A549 (cell line): ENCODE data around the gene C2CD4C. TPM values are rescaled to one million over a fixed set of nuclear protein-coding genes. Genes with fewer than 3 reads are reported as not detected.
"Not testable (repeated sequence)": the region's sequence is repeated elsewhere in the genome, so short reads cannot be mapped to it uniquely, and the experiment has no call there.

Source experiments
- ATAC-seq, 2 experiments: fragments of 200-7000 bp in 1 of 2; fragments of >200 bp in 1 of 2; cut with Nextera tagmentation in 1 of 2; cut with Tn5 transposase in 1 of 2; 3 replicates each; pipeline versions ENCODE4 v1.8.0 to v1.9.1; 2018 to 2020; ENCODE audit warnings: mild to moderate bottlenecking in 1 of 2, moderate library complexity in 1 of 2
- CTCF ChIA-PET: fragments of 300-600 bp; sonication (Branson Sonifier 250); formaldehyde crosslinking; extraction: SDS; loops from one replicate; lab custom pipeline; 2021; ENCODE audit warnings: antibody characterized with exemption, inconsistent platforms; lab: Yijun Ruan, JAX
- POLR2A ChIA-PET: fragments of 350-600 bp; formaldehyde crosslinking; extraction: SDS; loops from one replicate; lab custom pipeline; 2021; ENCODE audit warnings: antibody characterized with exemption, inconsistent platforms; lab: Yijun Ruan, JAX
- DNase-seq, 2 experiments: peaks; one replicate each; pipeline versions ENCODE4 v3.0.0 to v3.0.0-alpha.2; 2011 to 2016; ENCODE audit warnings: low read depth in 1 of 2, low spot score in 1 of 2
- FAIRE-seq: peaks from 2 replicates; lab custom pipeline; 2011; peaks lifted over from hg19 to GRCh38; lab: Jason Lieb, UNC
- H3K27ac ChIP-seq, 2 experiments: fragments of >200 bp; sonication (Bioruptor Twin); formaldehyde crosslinking; 3 replicates each; pipeline ENCODE4 v1.5.1; 2016 to 2017
- H3K4me1 ChIP-seq: fragments of >200 bp; sonication (Bioruptor Twin); formaldehyde crosslinking; 3 replicates; pipeline ENCODE4 v1.6.1; 2016
- H3K4me2 ChIP-seq: fragments of >200 bp; sonication (Bioruptor Twin); formaldehyde crosslinking; 3 replicates; pipeline ENCODE4 v1.6.1; 2016
- H3K4me3 ChIP-seq: fragments of >200 bp; sonication (Bioruptor Twin); formaldehyde crosslinking; 3 replicates; pipeline ENCODE4 v1.5.1; 2016
- H3K9me3 ChIP-seq: fragments of >200 bp; sonication (Bioruptor Twin); formaldehyde crosslinking; 3 replicates; pipeline ENCODE4 v1.6.1; 2016
- BHLHE40 ChIP-seq: IDR thresholded peaks from 2 replicates; pipeline ENCODE4 v1.6.1; 2012; ENCODE audit warnings: low read depth, low read length, inconsistent platforms
- CBX2 ChIP-seq: fragments of 200-600 bp; sonication (generic); IDR thresholded peaks from 2 replicates; pipeline ENCODE4 v1.6.1; 2016; ENCODE audit warnings: low read depth, mild to moderate bottlenecking, borderline replicate concordance
- CBX8 ChIP-seq: fragments of 200-600 bp; sonication (generic); IDR thresholded peaks from 2 replicates; pipeline ENCODE4 v1.6.1; 2016
- CEBPB ChIP-seq, 2 experiments: fragments of >200 bp in 1 of 2; sonication (Bioruptor Twin) in 1 of 2; formaldehyde crosslinking in 1 of 2; IDR thresholded peaks; 2 replicates each; pipeline ENCODE4 v1.6.1; 2012 to 2016
- CTCF ChIP-seq: fragments of >200 bp; sonication (Bioruptor Twin); formaldehyde crosslinking; IDR thresholded peaks from 3 replicates; pipeline ENCODE4 v1.5.1; 2016
- EHF ChIP-seq: fragments of 250-450 bp; sonication (Bioruptor Pico); IDR thresholded peaks from 2 replicates; pipeline ENCODE4 v1.5.0; 2020; ENCODE audit warnings: mild to moderate bottlenecking
- EHMT2 ChIP-seq: fragments of 200-600 bp; sonication (generic); IDR thresholded peaks from 2 replicates; pipeline ENCODE4 v1.6.1; 2016; ENCODE audit warnings: antibody characterized with exemption, low read depth, mild to moderate bottlenecking, moderate library complexity
- ELK1 ChIP-seq: fragments of 150-350 bp; IDR thresholded peaks from 2 replicates; pipeline ENCODE4 v1.6.1; 2014; ENCODE audit warnings: low read depth, mild to moderate bottlenecking, low read length
- ESRRA ChIP-seq: fragments of 150-350 bp; IDR thresholded peaks from 2 replicates; pipeline ENCODE4 v1.6.1; 2014; ENCODE audit warnings: mild to moderate bottlenecking, low read length, borderline replicate concordance
- FOSB ChIP-seq: fragments of 250-450 bp; sonication (Bioruptor Pico); IDR thresholded peaks from 2 replicates; pipeline ENCODE4 v1.5.0; 2020; ENCODE audit warnings: mild to moderate bottlenecking, moderate library complexity
- FOSL2 ChIP-seq, 2 experiments: fragments of 450-650 bp in 1 of 2; fragments of >200 bp in 1 of 2; sonication (Bioruptor Twin) in 1 of 2; formaldehyde crosslinking; IDR thresholded peaks; 2 replicates each; pipeline versions ENCODE4 v1.5.0 to v1.6.1; 2016 to 2020; ENCODE audit warnings: mild to moderate bottlenecking in 1 of 2, moderate library complexity in 1 of 2
- FOXS1 ChIP-seq: fragments of 250-450 bp; sonication (Bioruptor Pico); IDR thresholded peaks from 2 replicates; pipeline ENCODE4 v1.5.0; 2020; ENCODE audit warnings: mild to moderate bottlenecking, moderate library complexity
- HOXA7 ChIP-seq: fragments of 250-450 bp; sonication (Bioruptor Pico); IDR thresholded peaks from 2 replicates; pipeline ENCODE4 v1.5.0; 2020; ENCODE audit warnings: mild to moderate bottlenecking, moderate library complexity
- HOXB13 ChIP-seq: fragments of 250-450 bp; sonication (Bioruptor Pico); IDR thresholded peaks from 2 replicates; pipeline ENCODE4 v1.5.0; 2020; ENCODE audit warnings: low read depth, mild to moderate bottlenecking, moderate library complexity
- JUNB ChIP-seq: fragments of >200 bp; sonication (Bioruptor Twin); formaldehyde crosslinking; IDR thresholded peaks from 2 replicates; pipeline ENCODE4 v1.6.1; 2016
- KDM1A ChIP-seq: fragments of 200-600 bp; sonication (generic); IDR thresholded peaks from 2 replicates; pipeline ENCODE4 v1.6.1; 2016; ENCODE audit warnings: low read depth, mild to moderate bottlenecking
- NR3C1 ChIP-seq: fragments of >200 bp; sonication (Bioruptor Twin); formaldehyde crosslinking; IDR thresholded peaks from 3 replicates; pipeline ENCODE4 v1.6.1; 2017
- PHF8 ChIP-seq: fragments of 200-600 bp; sonication (generic); IDR thresholded peaks from 2 replicates; pipeline ENCODE4 v1.6.1; 2016; ENCODE audit warnings: low read depth, mild to moderate bottlenecking, antibody characterized with exemption, moderate library complexity, borderline replicate concordance
- RAD21 ChIP-seq, 2 experiments: fragments of >200 bp in 1 of 2; sonication (Bioruptor Twin) in 1 of 2; formaldehyde crosslinking in 1 of 2; IDR thresholded peaks in 1 of 2; conservative IDR thresholded peaks in 1 of 2; 2 replicates in 1 of 2; 3 replicates in 1 of 2; pipeline ENCODE4 v1.6.1; 2012 to 2018; ENCODE audit warnings: inconsistent platforms in 1 of 2
- TFCP2L1 ChIP-seq: fragments of 250-450 bp; sonication (Bioruptor Pico); IDR thresholded peaks from 2 replicates; pipeline ENCODE4 v1.5.0; 2021; ENCODE audit warnings: mild to moderate bottlenecking
- WGBS: methylation state at CpG from one replicate; pipeline ENCODE4 v1.1.6; 2017; ENCODE audit errors: missing lambda C conversion rate; 5-methylcytosine and 5-hydroxymethylcytosine counted together
- polyA plus RNA-seq, 4 experiments: library from polyadenylated mRNA; depleted of rRNA in 3 of 4; stranded (reverse); fragments of >200 nt; fragmentation: RNase III in 1 of 4; extraction: RNeasy Plus Mini Kit Qiagen cat#74134 plus additional on column Dnase treatment in 1 of 4; gene quantifications; 2 replicates in 3 of 4; 3 replicates in 1 of 4; pipeline ENCODE4 v1.2.3, GENCODE V29; 2011 to 2017

The C2CD4C gene
- polyA plus RNA-seq, 2 of the 4 experiments (the other 2 are of a cell fraction) = 0.21 to 0.71 TPM

GRCh38 chr19:423691-424466 is 14.9 kb upstream of the C2CD4C start:
- WGBS = 62% methylated on average over 7 of the region's 25 CpGs
- DNase-seq = no peak
- TF ChIP-seq FOSB (CRISPR knock-in tag) (no peak), NR3C1 (no peak), HOXA7 (CRISPR knock-in tag) (no peak), KDM1A (no peak), PHF8 (no peak), CEBPB (IDR thresholded peaks at IDR 0.05) (no peak), HOXB13 (CRISPR knock-in tag) (no peak), CTCF (no peak), EHMT2 (no peak), CBX8 (no peak), FOXS1 (CRISPR knock-in tag) (no peak), CBX2 (no peak), BHLHE40 (no peak), FOSL2 (IDR thresholded peaks at IDR 0.05) (no peak), FOSL2 (CRISPR knock-in tag; IDR thresholded peaks at IDR 0.05) (no peak), EHF (CRISPR knock-in tag) (no peak), JUNB (no peak), ELK1 (no peak), RAD21 (conservative IDR thresholded peaks at IDR 0.05 in 1 of 2, IDR thresholded peaks at IDR 0.05 in 1 of 2) (no peak), TFCP2L1 (no peak), ESRRA (no peak)
- no peak overlapping the region for H3K4me2 ChIP-seq
- CTCF ChIA-PET = no interaction called here
- peak in 1 of 2 experiments; percentile 53; a peak in 2 of 6 replicates for ATAC-seq
- H3K9me3 ChIP-seq = no peaks in the 10 kb centered on the region
- POLR2A ChIA-PET = no interaction called here
- no peak for FAIRE-seq
- H3K4me1 ChIP-seq = no peaks in the 10 kb centered on the region
- H3K4me3 ChIP-seq = no peak overlapping the region
- no peak overlapping the region for H3K27ac ChIP-seq

GRCh38 chr19:422917-423226 is 13.9 kb upstream of the C2CD4C start:
- CTCF ChIA-PET = interaction anchor here (1.2 kb wide), 1 partner anchor 11 kb away, joined by 4 read pairs; no protein-coding TSS in a partner anchor
- H3K4me1 ChIP-seq, H3K9me3 ChIP-seq, DNase-seq, FAIRE-seq, H3K4me3 ChIP-seq, H3K4me2 ChIP-seq, POLR2A ChIA-PET, H3K27ac ChIP-seq: not testable (repeated sequence)
- peak in 1 of 2 experiments; percentile 25; a peak in 2 of 6 replicates for ATAC-seq
- 15% methylated on average over 4 of the region's 9 CpGs for WGBS
